Panc1 (cell line): ENCODE measurements around the gene UNC80. TPM values are rescaled to one million over a fixed set of nuclear protein-coding genes. Genes with fewer than 3 reads are reported as not detected.

Source experiments
- ATAC-seq: fragments of 200-7000 bp; cut with Tn5 transposase; 2 replicates; pipeline ENCODE4 v1.9.1; 2020; ENCODE audit warnings: mild to moderate bottlenecking, moderate library complexity
- BruUV-seq: library from RNA; stranded (reverse); fragments of 400-500 nt; replicated peaks from 2 replicates; lab custom pipeline; 2021; lab: Mats Ljungman, UMichigan
- CTCF ChIA-PET: fragments of 300-600 bp; sonication (Branson Sonifier 250); formaldehyde crosslinking; loops from one replicate; lab custom pipeline; 2022; ENCODE audit warnings: antibody characterized with exemption; lab: Charles Lee
- POLR2A ChIA-PET: fragments of 300-600 bp; sonication (Branson Sonifier 250); formaldehyde crosslinking; loops from one replicate; lab custom pipeline; 2022; ENCODE audit warnings: antibody characterized with exemption; lab: Charles Lee
- DNase-seq: peaks from one replicate; pipeline ENCODE4 v3.0.0-alpha.2; 2010; ENCODE audit warnings: low read depth, low spot score
- H3K27ac ChIP-seq: 2 replicates; pipeline ENCODE4 v1.5.1; 2011; ENCODE audit warnings: mild to moderate bottlenecking, low read length, inconsistent platforms
- H3K27me3 ChIP-seq: fragments of 200-500 bp; sonication (Bioruptor generic); 2 replicates; pipeline ENCODE4 v1.6.0; 2014; ENCODE audit warnings: low read length, inconsistent platforms; ENCODE audit not compliant: control insufficient read depth, insufficient read depth
- H3K36me3 ChIP-seq: fragments of 200-500 bp; sonication (Bioruptor generic); 2 replicates; pipeline ENCODE4 v1.5.1; 2014; ENCODE audit warnings: inconsistent platforms, mild to moderate bottlenecking, low read length, moderate library complexity; ENCODE audit not compliant: control insufficient read depth, insufficient read depth
- H3K4me1 ChIP-seq: 2 replicates; pipeline ENCODE4 v1.5.1; 2011; ENCODE audit warnings: inconsistent platforms, mild to moderate bottlenecking, low read length, moderate library complexity; ENCODE audit not compliant: control insufficient read depth, insufficient read depth
- H3K4me3 ChIP-seq, 2 experiments: 2 replicates each; pipeline ENCODE4 v1.5.1; 2011 to 2012; ENCODE audit warnings: low read depth in 2 of 2, low read length in 2 of 2, mild to moderate bottlenecking in 2 of 2, inconsistent platforms in 1 of 2, moderate library complexity in 1 of 2
- H3K9me3 ChIP-seq: fragments of 200-500 bp; sonication (Bioruptor generic); 2 replicates; pipeline ENCODE4 v1.5.1; 2014; ENCODE audit warnings: low read depth, mild to moderate bottlenecking, inconsistent platforms, low read length, moderate library complexity; ENCODE audit not compliant: control insufficient read depth, insufficient read depth
- POLR2AphosphoS5 ChIP-seq: IDR thresholded peaks from 2 replicates; pipeline ENCODE4 v1.6.1; 2012; ENCODE audit warnings: mild to moderate bottlenecking, low read depth, low read length, moderate library complexity
- SIN3A ChIP-seq: IDR thresholded peaks from 2 replicates; pipeline ENCODE4 v1.6.1; 2012; ENCODE audit warnings: low read depth, mild to moderate bottlenecking, low read length, moderate library complexity, borderline replicate concordance; ENCODE audit not compliant: insufficient read depth
- TCF7L2 ChIP-seq: IDR thresholded peaks from 2 replicates; pipeline ENCODE4 v1.6.1; 2011; ENCODE audit warnings: mild to moderate bottlenecking, low read depth, low read length, inconsistent platforms
- in situ Hi-C: cut with HindIII; loops from 2 replicates; pipeline ENCODE4 v1.10.0; 2016; ENCODE audit warnings: low sequenced_read_pairs, low pct_unique_long_range_greater_than_20kb
- intact Hi-C: fragments of 100-400 bp; cut with micrococcal nuclease; formaldehyde crosslinking; loops from one replicate; pipeline ENCODE4 v1.10.0; 2022; ENCODE audit not compliant: unreplicated experiment
- total RNA-seq: library from RNA; stranded (reverse); gene quantifications from one replicate; pipeline ENCODE4 v1.2.1, GENCODE V29; 2021; ENCODE audit not compliant: unreplicated experiment
- TF ChIP-seq, protein P1 (sequence below), 2 experiments: IDR thresholded peaks; 2 replicates each; pipeline ENCODE4 v1.6.1; 2011 to 2012; ENCODE audit warnings: low read depth in 2 of 2, control low read depth in 1 of 2, low read length in 1 of 2, mild to moderate bottlenecking in 1 of 2, moderate library complexity in 1 of 2; ENCODE audit not compliant: insufficient read depth in 1 of 2
- TF ChIP-seq, protein P2 (sequence below): fragments of 450-650 bp; IDR thresholded peaks from 2 replicates; pipeline ENCODE4 v1.5.1; 2017; ENCODE audit warnings: mild to moderate bottlenecking

UNC80 gene
- total RNA-seq, 1 experiment from 2014 or later = 0.08 TPM

DNA sequence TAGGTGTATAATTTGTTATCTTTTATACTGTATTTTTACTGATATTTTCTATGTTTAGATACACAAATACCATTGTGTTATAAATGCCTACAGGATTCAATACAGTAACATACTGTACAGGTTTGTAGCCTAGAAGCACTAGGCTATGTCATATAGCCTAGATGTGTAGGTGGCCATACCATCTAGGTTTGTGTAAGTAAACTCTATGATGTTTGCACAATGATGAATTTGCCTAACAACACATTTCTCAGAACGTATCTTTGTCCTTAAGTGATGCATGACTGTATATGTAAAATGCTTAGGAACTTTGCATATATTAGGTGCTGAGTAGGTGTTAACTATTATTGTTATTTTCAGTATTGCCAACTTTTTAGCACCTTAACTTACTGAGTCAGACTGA, 17.3 kb downstream of the UNC80 start:
- Histone ChIP-seq H3K9me3 (no peaks in the 10 kb centered on the region), H3K4me1 (no peaks in the 10 kb centered on the region), H3K27ac (no peak overlapping the region), H3K36me3 (no peaks in the 10 kb centered on the region), H3K4me3 (no peak overlapping the region), H3K27me3 (no peaks in the 10 kb centered on the region)
- TF ChIP-seq SIN3A (no peak), TCF7L2 (no peak), POLR2AphosphoS5 (no peak)
- TF ChIP-seq, protein P1, sequence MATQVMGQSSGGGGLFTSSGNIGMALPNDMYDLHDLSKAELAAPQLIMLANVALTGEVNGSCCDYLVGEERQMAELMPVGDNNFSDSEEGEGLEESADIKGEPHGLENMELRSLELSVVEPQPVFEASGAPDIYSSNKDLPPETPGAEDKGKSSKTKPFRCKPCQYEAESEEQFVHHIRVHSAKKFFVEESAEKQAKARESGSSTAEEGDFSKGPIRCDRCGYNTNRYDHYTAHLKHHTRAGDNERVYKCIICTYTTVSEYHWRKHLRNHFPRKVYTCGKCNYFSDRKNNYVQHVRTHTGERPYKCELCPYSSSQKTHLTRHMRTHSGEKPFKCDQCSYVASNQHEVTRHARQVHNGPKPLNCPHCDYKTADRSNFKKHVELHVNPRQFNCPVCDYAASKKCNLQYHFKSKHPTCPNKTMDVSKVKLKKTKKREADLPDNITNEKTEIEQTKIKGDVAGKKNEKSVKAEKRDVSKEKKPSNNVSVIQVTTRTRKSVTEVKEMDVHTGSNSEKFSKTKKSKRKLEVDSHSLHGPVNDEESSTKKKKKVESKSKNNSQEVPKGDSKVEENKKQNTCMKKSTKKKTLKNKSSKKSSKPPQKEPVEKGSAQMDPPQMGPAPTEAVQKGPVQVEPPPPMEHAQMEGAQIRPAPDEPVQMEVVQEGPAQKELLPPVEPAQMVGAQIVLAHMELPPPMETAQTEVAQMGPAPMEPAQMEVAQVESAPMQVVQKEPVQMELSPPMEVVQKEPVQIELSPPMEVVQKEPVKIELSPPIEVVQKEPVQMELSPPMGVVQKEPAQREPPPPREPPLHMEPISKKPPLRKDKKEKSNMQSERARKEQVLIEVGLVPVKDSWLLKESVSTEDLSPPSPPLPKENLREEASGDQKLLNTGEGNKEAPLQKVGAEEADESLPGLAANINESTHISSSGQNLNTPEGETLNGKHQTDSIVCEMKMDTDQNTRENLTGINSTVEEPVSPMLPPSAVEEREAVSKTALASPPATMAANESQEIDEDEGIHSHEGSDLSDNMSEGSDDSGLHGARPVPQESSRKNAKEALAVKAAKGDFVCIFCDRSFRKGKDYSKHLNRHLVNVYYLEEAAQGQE (IDR thresholded peaks at IDR 0.05; ENCODE audit: insufficient read depth in 1 of 2, low read depth in 2 of 2, low read length in 1 of 2) = no peak
- TF ChIP-seq, protein P2, sequence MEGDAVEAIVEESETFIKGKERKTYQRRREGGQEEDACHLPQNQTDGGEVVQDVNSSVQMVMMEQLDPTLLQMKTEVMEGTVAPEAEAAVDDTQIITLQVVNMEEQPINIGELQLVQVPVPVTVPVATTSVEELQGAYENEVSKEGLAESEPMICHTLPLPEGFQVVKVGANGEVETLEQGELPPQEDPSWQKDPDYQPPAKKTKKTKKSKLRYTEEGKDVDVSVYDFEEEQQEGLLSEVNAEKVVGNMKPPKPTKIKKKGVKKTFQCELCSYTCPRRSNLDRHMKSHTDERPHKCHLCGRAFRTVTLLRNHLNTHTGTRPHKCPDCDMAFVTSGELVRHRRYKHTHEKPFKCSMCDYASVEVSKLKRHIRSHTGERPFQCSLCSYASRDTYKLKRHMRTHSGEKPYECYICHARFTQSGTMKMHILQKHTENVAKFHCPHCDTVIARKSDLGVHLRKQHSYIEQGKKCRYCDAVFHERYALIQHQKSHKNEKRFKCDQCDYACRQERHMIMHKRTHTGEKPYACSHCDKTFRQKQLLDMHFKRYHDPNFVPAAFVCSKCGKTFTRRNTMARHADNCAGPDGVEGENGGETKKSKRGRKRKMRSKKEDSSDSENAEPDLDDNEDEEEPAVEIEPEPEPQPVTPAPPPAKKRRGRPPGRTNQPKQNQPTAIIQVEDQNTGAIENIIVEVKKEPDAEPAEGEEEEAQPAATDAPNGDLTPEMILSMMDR = no peak
- CTCF ChIA-PET = no interaction called here
- no TSS peak for BruUV-seq
- DNase-seq = no peak
- POLR2A ChIA-PET = interaction anchor here (0.6 kb wide), 1 partner anchor 335 kb away, joined by 16 read pairs; no protein-coding TSS in a partner anchor
- no peak for ATAC-seq
- in situ Hi-C loops (no loop called here), intact Hi-C loops (no loop called here)

DNA sequence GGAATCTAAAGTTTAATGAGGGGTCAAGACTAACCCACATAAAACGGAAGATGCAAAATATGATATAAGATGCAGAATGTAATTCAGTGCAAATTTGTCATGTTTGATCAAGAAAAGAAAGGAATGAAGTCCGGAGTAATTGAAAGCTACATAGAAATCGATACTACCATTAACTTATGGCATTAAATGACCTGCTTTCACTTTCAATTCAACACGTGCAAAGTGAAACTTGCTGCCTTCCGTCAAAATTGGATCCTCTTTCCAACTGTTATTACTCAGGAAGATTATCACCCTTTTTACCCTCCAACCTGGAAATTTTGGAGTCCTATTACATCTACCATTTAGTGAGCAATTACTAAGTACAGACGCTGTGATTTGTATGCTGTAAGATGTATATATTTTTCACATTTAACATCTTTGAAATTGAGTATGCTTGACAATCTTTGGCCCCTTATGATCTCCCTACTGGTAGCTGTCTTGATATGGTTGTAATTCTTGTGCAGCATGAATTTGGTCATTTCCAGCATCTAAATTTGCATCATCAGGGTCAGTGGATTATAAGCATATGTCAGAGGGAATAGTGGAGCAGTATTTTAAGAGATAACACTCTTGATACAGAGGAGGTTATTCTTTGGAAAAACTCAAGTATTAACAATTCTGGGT, 18.6 kb downstream of the UNC80 start:
- intact Hi-C loops (no loop called here), in situ Hi-C loops (no loop called here)
- Histone ChIP-seq H3K36me3 (no peaks in the 10 kb centered on the region), H3K27me3 (no peaks in the 10 kb centered on the region), H3K9me3 (no peaks in the 10 kb centered on the region), H3K4me3 (peak overlapping the region; percentile 34 to 47), H3K27ac (no peak overlapping the region), H3K4me1 (no peaks in the 10 kb centered on the region)
- ChIA-PET POLR2A (no interaction called here), CTCF (no interaction called here)
- ATAC-seq (peak; percentile 70), DNase-seq (no peak)
- TF ChIP-seq TCF7L2 = no peak
- BruUV-seq = no TSS peak

GRCh38 chr2:209791151-209791550, 19.5 kb downstream of the UNC80 start:
- Histone ChIP-seq H3K4me1 (no peaks in the 10 kb centered on the region), H3K4me3 (no peak overlapping the region), H3K27ac (no peak overlapping the region), H3K9me3 (no peaks in the 10 kb centered on the region), H3K36me3 (no peaks in the 10 kb centered on the region), H3K27me3 (no peaks in the 10 kb centered on the region)
- in situ Hi-C loops = no loop called here
- ChIA-PET CTCF (no interaction called here), POLR2A (no interaction called here)
- no TSS peak for BruUV-seq
- TF ChIP-seq TCF7L2 = no peak
- TF ChIP-seq, protein P1 (IDR thresholded peaks at IDR 0.05; ENCODE audit: insufficient read depth in 1 of 2, low read depth in 2 of 2, low read length in 1 of 2) = no peak
- TF ChIP-seq, protein P2 = no peak
- TF ChIP-seq POLR2AphosphoS5 = no peak
- no peak for TF ChIP-seq SIN3A
- no peak for ATAC-seq
- no peak for DNase-seq
- intact Hi-C loops = no loop called here
